ENCODE data around the gene POC1B.
"Not testable (repeated sequence)": the region's sequence is repeated elsewhere in the genome, so short reads cannot be mapped to it uniquely, and the experiment has no call there.

POC1B gene

GRCh38 chr12:89459279-89459678, 66.6 kb downstream of the POC1B start:
- not testable (repeated sequence) for DNase-seq

DNA sequence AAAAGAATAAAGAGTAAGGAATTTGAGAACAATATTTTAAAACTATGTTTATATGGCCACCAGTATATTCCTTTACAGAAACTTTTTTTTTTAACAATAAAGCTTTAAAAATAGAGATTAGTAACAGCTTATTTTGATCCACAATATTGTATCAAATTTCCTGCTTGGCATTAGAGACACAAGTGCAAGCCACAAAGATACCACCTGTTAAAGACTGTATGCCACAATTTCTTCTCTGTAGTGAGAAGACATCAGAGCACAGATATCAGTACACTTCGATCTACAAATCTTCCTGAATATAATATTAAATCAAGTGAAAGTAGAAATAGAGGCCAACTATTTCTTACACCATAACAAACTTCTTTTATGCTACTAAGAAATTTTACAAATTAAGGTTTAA, 69.3 kb downstream of the POC1B start:
- DNase-seq, result no peak

DNA sequence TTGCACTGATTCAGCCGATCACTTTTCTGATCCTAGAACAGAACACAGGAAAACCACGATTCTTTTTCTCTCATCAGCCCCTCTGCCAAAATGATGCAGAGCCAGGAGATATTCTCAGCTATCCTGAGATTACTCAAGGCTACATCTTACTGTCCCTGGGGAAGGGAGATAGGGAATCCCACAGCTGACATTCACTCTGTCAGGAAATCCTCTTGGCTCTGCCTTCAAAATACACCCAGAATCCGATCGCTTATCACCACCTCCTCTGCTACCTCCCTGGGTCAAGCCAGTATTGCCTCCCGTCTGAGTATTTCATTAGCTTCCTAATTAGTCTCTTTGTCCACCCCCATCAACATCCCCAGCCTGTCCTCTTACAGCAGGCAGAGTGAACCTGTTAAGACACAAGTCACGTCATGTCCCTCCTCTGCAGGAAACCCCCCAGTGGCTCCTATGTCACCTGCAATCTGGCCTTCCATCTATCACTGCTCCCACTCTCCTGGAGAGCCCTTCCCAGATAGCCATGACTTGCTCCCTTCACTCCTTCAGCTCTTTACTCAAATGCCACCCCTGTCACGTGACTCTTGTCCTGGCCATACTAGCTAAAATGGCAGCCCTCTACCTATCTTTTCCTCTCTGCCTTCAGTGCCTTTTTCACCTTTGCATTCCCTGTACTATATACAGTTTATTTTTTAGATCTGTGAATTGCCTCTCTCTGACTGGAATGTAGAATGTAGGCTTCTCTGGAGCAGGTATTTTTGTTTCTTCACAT, 71.6 kb downstream of the POC1B start:
- DNase-seq, result no peak

- DNase-seq, result no peak
These were observed 72.5 kb downstream of the POC1B start for GRCh38 chr12:89453121-89453978.

GRCh38 chr12:89451841-89452251, 74.0 kb downstream of the POC1B start:
- DNase-seq, result no peak

DNA sequence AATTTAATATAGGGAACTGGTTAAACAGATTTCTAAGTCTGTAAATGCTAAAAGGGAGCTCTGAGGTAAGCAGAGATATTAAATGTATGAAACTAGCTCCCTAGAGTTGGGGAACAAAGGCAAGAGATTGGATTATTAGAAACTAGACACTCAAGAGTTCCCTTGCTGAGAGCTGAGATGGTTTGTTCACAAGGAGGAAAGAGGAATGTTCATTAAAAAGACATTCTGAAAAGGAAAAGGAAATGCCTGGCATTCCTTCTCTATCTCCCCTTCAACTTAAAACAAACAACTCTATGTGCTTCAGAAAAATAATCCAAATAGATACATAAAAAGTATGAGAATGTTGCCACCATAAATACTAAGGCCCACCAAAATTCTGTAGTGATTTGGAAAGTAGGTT, 74.9 kb downstream of the POC1B start:
- DNase-seq, result no peak

- DNase-seq, result no peak
These were observed 76.9 kb downstream of the POC1B start for GRCh38 chr12:89448951-89449371.

DNA sequence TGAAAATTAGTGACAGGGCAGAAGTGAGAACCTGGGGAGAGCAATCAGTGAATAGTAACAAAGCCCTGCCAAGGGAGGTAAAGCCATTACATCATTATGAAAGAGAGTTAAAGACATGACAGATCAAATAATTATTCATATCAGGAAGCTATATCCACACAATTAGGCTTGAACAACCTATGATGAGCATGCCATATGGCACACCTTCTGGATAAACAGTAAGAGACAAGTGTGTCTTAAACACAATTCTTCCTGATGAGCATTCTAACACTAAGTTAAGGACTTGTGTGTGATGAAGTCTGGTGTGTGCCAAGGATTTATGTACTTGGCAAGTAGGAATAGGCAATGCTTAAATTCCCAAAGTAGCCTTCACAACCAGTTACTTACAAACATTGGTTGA, 77.3 kb downstream of the POC1B start:
- no peak for DNase-seq

- no peak for DNase-seq
These were observed 85.9 kb downstream of the POC1B start for GRCh38 chr12:89439941-89440340.

DNA sequence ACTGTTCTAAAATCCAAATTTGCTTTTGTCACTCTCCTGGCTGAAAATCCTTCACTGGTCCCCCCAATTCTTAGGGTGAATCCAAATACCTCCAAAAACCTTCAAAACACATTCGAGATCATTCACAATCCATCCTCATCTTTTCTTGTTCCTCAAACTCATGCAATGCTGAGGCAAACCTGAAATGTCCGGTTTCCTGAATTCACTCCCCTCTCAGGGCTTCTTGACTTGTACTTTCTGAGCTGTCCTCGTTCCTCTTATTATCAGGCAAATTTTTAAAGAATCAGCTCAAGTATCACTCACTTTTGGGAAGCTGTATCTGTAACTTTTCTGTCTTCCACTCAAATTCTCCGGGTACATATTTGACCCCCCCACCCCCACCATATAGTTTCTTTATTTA, 88.6 kb downstream of the POC1B start:
- DNase-seq, result no peak

GRCh38 chr12:89436062-89436461, 89.8 kb downstream of the POC1B start:
- no peak for DNase-seq

- no peak for DNase-seq
These were observed 92.2 kb downstream of the POC1B start for GRCh38 chr12:89433634-89434033.

- no peak for DNase-seq
These were observed 93.5 kb downstream of the POC1B start for GRCh38 chr12:89432396-89432795.

DNA sequence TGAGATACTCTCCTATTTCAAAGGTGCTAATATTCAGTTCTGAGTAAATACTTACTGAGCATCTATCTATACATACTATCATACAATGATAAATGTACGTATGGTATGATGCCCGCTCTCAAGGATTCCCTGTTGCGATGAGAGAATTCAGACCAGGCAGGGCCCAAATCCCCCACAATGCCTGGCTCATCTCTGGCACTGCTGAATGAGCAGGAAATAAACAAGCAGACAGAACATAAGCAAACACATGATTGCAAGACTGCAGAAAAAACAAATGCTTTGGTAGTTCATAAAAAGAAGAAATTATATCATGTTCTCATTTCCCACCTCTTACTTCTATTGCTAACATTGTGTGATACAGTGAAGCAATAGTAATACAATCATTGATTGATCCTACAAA, 96.3 kb downstream of the POC1B start:
- no peak for DNase-seq

DNA sequence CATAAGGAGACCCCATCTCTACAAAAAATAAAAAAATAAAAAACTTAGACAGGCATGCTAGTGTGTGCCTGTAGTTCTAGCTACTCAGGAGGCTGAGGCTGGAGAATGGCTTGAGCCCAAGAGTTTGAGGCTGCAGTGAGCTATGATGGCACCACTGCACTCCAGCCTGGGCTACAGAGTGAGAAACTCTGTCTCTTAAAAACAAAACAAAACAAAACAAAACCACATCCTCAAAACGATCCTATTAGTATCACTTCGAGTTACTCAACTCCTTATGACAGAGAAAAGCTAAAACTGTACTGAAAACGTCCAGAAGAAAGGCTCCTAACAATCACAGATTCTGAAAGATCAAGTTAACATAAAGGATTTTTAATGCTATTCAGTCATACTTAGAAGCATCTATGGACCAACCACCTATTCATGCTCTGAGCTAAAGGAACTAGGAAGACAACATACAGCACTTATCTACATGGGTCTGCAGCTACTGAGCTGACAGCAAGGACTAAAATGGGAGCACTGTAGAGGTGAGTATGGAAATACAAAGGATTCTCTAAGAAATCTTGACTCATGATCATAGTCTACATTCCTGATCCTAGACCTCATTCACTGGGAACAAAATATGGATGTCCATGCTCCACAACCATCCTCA, 98.2 kb downstream of the POC1B start:
- DNase-seq, result no peak

DNA sequence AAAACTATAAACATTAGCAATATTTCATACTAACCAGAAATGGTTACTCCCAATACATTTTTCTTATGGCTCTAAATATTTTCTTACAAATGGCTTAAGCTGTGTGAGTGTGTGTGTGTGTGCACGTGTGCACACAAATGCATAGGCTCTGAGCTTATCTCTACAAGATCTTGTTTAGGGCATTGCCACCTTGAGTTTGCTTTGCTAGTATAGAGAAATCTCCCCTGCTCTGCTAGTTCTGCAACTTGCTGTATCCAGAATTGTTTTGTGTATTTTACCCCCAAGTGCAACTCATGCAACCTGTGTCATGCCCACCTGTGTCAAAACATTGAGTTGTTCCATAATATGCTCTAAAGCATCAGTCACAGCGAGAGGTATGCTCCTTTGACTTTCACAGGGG, 101.0 kb downstream of the POC1B start:
- no peak for DNase-seq

DNA sequence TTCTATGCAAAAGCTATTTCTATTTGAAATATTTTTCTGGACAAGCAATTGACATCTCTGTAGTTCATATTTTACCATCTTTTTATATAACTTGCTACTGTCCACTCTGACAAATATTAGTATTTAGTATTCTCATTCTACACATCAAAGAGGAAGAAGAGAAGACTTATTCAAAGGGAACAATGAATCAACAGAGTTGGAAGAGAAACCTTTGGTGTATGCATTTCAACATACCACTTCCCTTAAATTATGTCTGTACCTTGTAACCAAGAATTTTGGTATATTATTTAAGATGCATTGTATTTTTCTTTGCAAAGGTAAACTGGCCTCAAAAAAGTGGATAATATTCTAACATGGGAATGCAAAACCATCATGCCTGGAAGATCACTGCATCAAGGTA, 101.5 kb downstream of the POC1B start:
- no peak for DNase-seq

DNA sequence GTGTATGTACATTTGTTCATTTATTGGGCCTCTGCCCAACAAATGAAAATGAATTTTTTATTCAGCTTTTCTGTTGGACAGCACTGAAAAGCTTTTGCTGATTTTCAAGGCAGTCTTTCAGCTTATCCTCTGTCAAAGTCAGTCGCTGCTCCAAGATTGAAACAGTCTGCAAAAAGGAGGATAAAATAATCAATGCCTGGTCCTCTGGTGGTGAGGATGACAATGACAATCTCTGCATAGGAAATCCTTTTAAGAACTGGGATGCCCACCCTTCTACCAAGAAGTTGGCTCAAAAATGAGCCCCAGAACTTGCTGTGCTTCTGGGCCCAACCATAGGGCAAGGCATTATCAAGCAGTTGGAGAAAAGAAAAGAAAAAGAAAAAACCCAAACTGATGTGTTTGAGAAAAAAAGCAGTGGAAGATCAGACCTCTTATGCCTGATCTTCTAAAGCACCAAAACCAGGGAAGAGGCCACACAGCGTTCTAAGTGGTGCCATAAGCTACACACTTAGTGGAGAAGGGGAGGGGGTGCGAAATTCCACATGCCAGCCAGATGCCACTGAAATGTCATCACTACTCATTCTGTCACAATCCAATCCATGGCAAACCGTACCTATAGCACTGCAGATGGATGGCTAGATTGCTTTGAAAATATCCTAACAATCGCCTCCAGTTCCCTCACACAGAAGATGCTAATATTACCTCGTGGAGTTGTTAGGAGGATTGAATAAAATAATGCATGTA, 104.6 kb downstream of the POC1B start:
- DNase-seq, result no peak

GRCh38 chr12:89418228-89418910, 107.5 kb downstream of the POC1B start:
- DNase-seq, result no peak

- no peak for DNase-seq
These were observed 108.4 kb downstream of the POC1B start for GRCh38 chr12:89417246-89417977.

- no peak for DNase-seq
These were observed 109.6 kb downstream of the POC1B start for GRCh38 chr12:89416049-89416792.

Measured in SIG-M5 (cell line).